Ishikawa (cell line): ENCODE data around the gene TLE3.

Experiments used
- CEBPB ChIP-seq: IDR thresholded peaks from 2 replicates; pipeline ENCODE4 v1.6.1; 2012
- CREB1 ChIP-seq: IDR thresholded peaks from 2 replicates; pipeline ENCODE4 v1.6.1; 2012; ENCODE audit warnings: low read depth
- EP300 ChIP-seq: IDR thresholded peaks from 2 replicates; pipeline ENCODE4 v1.6.1; 2012; ENCODE audit warnings: borderline replicate concordance
- FOXM1 ChIP-seq: IDR thresholded peaks from 2 replicates; pipeline ENCODE4 v1.6.1; 2012; ENCODE audit warnings: low read depth, borderline replicate concordance
- NFIC ChIP-seq: IDR thresholded peaks from 2 replicates; pipeline ENCODE4 v1.6.1; 2012
- RAD21 ChIP-seq: IDR thresholded peaks from 2 replicates; pipeline ENCODE4 v1.6.1; 2012; ENCODE audit warnings: low read depth
- TAF1 ChIP-seq: IDR thresholded peaks from 2 replicates; pipeline ENCODE4 v1.6.1; 2012; ENCODE audit warnings: low read depth, mild to moderate bottlenecking
- TCF12 ChIP-seq: IDR thresholded peaks from 2 replicates; pipeline ENCODE4 v1.6.1; 2012; ENCODE audit warnings: low read depth
- TEAD4 ChIP-seq: IDR thresholded peaks from 2 replicates; pipeline ENCODE4 v1.6.1; 2012
- YY1 ChIP-seq: IDR thresholded peaks from 2 replicates; pipeline ENCODE4 v1.6.1; 2012; ENCODE audit warnings: low read depth
- ZBTB7A ChIP-seq: IDR thresholded peaks from 2 replicates; pipeline ENCODE4 v1.6.1; 2012; ENCODE audit warnings: low read depth
- TF ChIP-seq, protein P1 (sequence below): IDR thresholded peaks from 2 replicates; pipeline ENCODE4 v1.6.1; 2012
- TF ChIP-seq, protein P2 (sequence below): IDR thresholded peaks from 2 replicates; pipeline ENCODE4 v1.6.1; 2012; ENCODE audit warnings: low read depth, mild to moderate bottlenecking
- TF ChIP-seq, protein P3 (sequence below): IDR thresholded peaks from 2 replicates; pipeline ENCODE4 v1.6.1; 2012

DNA sequence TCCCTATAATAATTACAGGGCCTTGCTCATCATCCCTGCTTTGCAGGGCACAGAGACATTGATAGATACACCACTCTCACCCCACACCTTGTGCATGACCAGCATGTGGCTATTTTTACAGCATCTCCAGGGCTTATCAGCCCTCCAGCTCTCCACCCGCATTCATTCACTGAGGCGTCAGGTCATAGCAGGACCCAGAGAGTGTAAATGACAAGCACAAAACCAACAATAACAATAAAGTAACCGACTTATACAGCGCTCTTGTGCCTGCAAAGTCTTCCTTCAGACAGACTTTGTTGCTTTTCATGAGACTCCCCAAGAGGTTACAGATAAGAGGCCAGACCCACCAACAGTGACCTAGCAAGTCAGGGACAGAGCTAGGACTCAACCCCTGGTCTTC is 80.7 kb downstream of the TLE3 start:
- TF ChIP-seq, protein P1, sequence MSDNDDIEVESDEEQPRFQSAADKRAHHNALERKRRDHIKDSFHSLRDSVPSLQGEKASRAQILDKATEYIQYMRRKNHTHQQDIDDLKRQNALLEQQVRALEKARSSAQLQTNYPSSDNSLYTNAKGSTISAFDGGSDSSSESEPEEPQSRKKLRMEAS = no peak
- TF ChIP-seq EP300 (no peak), RAD21 (no peak), TCF12 (no peak), CREB1 (no peak), CEBPB (no peak), ZBTB7A (no peak), YY1 (no peak), NFIC (no peak), TAF1 (no peak), FOXM1 (no peak), TEAD4 (no peak)
- TF ChIP-seq, protein P2, sequence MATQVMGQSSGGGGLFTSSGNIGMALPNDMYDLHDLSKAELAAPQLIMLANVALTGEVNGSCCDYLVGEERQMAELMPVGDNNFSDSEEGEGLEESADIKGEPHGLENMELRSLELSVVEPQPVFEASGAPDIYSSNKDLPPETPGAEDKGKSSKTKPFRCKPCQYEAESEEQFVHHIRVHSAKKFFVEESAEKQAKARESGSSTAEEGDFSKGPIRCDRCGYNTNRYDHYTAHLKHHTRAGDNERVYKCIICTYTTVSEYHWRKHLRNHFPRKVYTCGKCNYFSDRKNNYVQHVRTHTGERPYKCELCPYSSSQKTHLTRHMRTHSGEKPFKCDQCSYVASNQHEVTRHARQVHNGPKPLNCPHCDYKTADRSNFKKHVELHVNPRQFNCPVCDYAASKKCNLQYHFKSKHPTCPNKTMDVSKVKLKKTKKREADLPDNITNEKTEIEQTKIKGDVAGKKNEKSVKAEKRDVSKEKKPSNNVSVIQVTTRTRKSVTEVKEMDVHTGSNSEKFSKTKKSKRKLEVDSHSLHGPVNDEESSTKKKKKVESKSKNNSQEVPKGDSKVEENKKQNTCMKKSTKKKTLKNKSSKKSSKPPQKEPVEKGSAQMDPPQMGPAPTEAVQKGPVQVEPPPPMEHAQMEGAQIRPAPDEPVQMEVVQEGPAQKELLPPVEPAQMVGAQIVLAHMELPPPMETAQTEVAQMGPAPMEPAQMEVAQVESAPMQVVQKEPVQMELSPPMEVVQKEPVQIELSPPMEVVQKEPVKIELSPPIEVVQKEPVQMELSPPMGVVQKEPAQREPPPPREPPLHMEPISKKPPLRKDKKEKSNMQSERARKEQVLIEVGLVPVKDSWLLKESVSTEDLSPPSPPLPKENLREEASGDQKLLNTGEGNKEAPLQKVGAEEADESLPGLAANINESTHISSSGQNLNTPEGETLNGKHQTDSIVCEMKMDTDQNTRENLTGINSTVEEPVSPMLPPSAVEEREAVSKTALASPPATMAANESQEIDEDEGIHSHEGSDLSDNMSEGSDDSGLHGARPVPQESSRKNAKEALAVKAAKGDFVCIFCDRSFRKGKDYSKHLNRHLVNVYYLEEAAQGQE = no peak
- TF ChIP-seq, protein P3, sequence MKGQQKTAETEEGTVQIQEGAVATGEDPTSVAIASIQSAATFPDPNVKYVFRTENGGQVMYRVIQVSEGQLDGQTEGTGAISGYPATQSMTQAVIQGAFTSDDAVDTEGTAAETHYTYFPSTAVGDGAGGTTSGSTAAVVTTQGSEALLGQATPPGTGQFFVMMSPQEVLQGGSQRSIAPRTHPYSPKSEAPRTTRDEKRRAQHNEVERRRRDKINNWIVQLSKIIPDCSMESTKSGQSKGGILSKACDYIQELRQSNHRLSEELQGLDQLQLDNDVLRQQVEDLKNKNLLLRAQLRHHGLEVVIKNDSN = no peak
